ENCODE results near the gene CES2. TPM values are rescaled to one million over a fixed set of nuclear protein-coding genes. Genes with fewer than 3 reads are reported as not detected.

Gene CES2
- 24.1 and 25.9 TPM in 2 replicates for total RNA-seq

DNA sequence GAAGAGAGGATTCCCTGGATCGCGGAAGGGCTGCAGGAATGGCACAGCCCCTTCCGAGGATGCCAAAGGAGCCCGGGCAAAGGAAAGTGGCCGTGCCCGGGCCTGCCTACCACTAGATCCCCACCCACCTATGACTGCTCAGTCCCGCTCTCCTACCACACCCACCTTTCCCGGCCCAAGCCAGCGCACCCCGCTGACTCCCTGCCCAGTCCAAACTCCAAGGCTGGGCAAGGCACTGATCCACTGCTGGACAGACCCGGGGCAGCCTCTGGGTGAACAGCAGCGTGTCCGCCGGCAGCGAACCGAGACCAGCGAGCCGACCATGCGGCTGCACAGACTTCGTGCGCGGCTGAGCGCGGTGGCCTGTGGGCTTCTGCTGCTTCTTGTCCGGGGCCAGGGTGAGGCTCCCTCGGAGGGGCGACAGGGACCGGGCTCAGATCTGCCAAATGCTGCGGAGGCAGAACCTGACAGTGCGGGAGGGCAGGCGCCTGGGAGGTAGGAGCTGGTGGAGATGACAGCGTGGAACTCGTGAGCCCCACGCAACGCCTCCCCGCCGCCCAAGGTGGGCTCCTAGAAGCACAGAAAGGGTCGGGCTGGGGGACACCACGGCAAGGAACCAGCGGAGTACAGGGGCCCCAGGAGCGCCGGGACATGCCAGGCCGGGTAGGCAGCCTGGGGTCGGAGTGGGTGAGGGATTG lies at the start of gene CES2:
TSS of gene CES2 (plus strand) at position 203 of the 698 bp plus-strand sequence. CDS start at position 323, 120 bp downstream.

DNA sequence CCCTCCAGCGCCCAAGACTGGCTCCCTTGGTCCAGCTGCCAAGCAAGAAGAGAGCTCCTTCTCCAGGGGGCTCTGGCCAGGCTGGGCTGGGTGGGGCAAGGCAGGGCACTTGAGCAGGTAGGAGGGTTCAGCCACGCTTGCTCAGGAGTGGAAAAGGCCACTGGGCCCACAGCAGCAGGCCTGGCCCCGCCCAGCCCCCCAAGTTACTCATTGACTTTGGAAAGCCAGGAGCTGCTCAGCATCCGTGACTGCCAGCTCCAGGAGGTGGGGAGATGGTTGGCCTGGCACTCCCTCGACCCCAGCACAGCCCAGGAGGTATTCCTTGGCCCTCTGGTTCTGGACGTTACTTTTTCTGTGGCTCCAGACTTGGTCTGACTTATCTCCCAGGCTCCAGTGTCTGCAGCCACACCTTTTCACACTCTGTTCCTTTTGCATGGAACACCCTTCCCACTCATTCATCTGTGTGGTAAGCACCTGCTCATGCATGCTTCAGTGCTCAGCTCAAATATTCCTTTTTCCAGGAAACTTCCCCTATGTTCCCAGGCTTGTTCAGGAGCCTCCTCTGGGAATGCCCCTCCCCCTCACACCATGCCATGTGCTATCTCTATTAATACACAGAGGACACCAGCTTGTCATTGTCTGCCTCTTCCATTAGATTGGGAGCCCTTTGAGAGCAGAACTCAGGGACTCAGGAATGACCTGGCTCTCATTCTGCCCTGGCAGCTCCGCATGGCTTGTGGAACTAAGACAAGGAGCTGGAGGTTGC lies 16.3 kb upstream of the CES2 start, which contains the start of gene CDH16:
TSS of gene CDH16 (minus strand) at position 83 of the 766 bp plus-strand sequence. CDS start 820 bp downstream, outside the sequence.

DNA sequence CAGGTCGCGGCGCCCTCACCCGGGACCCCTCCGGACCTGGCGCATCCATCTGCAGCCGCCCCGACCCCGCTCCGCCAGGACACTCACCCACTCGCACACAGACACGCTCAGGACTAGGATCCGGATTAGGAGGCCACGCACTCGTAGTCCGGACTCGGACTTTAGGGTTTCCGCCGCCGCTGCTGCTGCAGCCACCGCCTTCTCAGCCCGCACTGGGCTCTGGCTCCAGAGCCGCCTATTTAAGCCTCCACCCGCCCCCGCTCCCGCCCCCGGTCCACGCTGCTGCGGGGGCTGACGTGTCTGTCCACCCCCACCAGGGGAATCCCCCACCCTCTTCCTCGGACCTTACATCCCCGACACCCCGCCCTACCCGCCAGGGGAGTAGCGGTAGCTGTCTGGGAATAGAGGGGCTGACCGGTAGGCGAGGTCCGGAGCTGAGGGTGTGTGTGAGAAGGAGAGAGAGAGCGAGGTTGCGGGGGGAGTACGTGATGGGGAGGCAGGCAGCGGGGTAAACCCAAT lies 9.9 kb upstream of the CES2 start, which contains the start of gene RRAD:
TSS of gene RRAD (minus strand) at position 214 of the 519 bp plus-strand sequence. CDS start 356 bp downstream, outside the sequence.

DNA sequence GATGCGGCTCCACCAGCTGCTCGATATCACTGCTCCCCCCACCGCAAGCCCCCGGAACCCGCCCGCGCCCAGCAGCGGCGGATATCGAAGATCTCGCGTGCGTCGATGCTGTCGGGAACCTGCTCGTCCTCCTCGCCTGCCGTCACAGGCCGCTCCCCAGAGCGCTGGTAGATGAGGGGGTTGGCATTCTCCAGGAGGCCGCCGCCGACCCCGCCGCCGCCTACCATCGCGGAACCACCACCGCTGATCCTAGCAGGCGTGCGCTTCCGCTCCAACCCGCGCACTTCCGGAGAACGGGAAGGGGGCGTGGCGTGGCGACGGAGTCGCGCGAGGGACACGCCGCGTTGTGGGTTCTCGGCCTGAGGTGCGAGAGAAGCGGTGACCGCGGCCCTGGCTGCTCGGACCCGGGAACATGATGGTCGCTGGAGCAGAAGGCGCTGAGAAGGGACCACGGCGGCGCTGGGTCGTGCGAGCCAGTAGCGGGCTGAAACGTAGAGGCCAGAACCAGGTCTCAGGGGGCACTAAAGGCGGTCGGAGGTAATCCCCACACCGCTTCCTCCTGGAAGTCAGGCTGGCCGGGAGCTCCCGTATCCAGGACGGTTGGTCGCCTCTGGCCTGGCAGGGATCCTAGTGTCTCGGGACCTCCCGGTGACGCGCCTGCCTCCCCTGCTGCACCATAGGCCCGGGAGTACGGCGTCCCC lies 1.0 kb upstream of the CES2 start, which contains the start of gene CIAO2B:
TSS of gene CIAO2B (minus strand) at position 265 of the 701 bp plus-strand sequence. CDS start at position 227, 38 bp downstream.

DNA sequence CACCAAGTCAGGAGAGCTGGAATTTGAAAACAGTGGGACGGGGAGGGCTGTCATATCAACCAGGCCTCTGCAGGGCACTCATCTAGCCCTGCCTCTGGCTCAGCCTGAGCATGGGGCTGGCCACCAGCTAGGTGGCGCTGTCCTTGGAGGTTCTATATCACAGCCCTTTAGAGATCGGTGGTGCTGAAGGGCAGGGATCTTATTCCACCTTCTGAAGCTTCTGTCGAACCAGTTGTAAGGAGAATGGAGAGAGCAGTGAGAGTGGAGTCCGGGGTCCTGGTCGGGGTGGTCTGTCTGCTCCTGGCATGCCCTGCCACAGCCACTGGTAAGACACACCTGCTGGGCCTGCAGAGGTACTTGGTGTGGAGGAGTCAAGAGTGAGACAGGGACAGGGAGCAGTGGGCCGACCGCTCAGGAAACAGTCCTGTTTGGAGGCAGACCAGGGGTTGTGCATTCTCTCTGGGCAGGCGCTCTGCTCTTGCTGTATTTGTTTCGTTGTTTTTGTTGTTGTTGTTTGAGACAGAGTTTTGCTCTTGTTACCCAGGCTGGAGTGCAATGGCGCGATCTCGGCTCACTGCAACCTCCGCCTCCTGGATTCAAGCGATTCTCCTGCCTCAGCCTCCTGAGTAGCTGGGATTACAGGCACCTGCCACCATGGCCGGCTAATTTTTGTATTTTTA lies 25.9 kb downstream of the CES2 start, which contains the start of gene CES3:
TSS of gene CES3 (plus strand) at position 202 of the 680 bp plus-strand sequence. CDS start at position 244, 42 bp downstream.

GRCh38 chr16:66988197-66988788 lies 53.0 kb downstream of the CES2 start, which contains the start of gene CES4A:
CES4A (plus strand) TSS chr16:66988589; CDS start chr16:66988773, 184 bp downstream.

Other genes starting within 250 kb of the CES2 start
- gene CMTM4, start 238.8 kb upstream of the CES2 start, total RNA-seq, result 12.9 and 15.9 TPM in 2 replicates
- gene DYNC1LI2, start 183.9 kb upstream of the CES2 start, total RNA-seq, result 104 and 122 TPM in 2 replicates
- under 0.01 and 0.09 TPM in 2 replicates for gene TERB1, start 133.9 kb upstream of the CES2 start, total RNA-seq
- 55.0 and 69.4 TPM in 2 replicates for gene NAE1, start 104.5 kb upstream of the CES2 start, total RNA-seq
- not detected in 2 replicates for gene CA7, start 91.1 kb upstream of the CES2 start, total RNA-seq
- 7.5 and 11.5 TPM in 2 replicates for gene PDP2, start 55.0 kb upstream of the CES2 start, total RNA-seq
- not detected in 2 replicates for gene CDH16, start 16.6 kb upstream of the CES2 start, total RNA-seq
- 7.1 and 13.5 TPM in 2 replicates for gene RRAD, start 10.0 kb upstream of the CES2 start, total RNA-seq
- 180 and 234 TPM in 2 replicates for gene CIAO2B, start 1.1 kb upstream of the CES2 start, total RNA-seq
- gene CES3, start 25.8 kb downstream of the CES2 start, total RNA-seq, result 0.14 and 0.28 TPM in 2 replicates
- 2.3 and 2.8 TPM in 2 replicates for gene CES4A, start 53.1 kb downstream of the CES2 start, total RNA-seq
- gene CBFB, start 93.6 kb downstream of the CES2 start, total RNA-seq, result 43.9 and 84.4 TPM in 2 replicates
- gene PHAF1, start 174.4 kb downstream of the CES2 start, total RNA-seq, result 14.4 and 14.9 TPM in 2 replicates
- 36.8 and 51.8 TPM in 2 replicates for gene B3GNT9, start 215.5 kb downstream of the CES2 start, total RNA-seq
- gene TRADD, start 224.4 kb downstream of the CES2 start, total RNA-seq, result 15.2 and 16.7 TPM in 2 replicates
- 7.8 and 9.9 TPM in 2 replicates for gene FBXL8, start 224.4 kb downstream of the CES2 start, total RNA-seq
- 6.4 and 13.2 TPM in 2 replicates for gene HSF4, start 229.2 kb downstream of the CES2 start, total RNA-seq
- 13.8 and 16.9 TPM in 2 replicates for gene NOL3, start 235.0 kb downstream of the CES2 start, total RNA-seq
- gene MATCAP1, start 248.4 kb downstream of the CES2 start, total RNA-seq, result 8.2 and 9.0 TPM in 2 replicates